ENCODE measurements around the gene BNIP1.
"Not testable (repeated sequence)": the region's sequence is repeated elsewhere in the genome, so short reads cannot be mapped to it uniquely, and the experiment has no call there.

The BNIP1 gene, protein sequence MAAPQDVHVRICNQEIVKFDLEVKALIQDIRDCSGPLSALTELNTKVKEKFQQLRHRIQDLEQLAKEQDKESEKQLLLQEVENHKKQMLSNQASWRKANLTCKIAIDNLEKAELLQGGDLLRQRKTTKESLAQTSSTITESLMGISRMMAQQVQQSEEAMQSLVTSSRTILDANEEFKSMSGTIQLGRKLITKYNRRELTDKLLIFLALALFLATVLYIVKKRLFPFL

GRCh38 chr5:173144200-173145176, at the start of gene BNIP1:
Gene BNIP1 (plus strand): TSS chr5:173144531. CDS start chr5:173144546, 15 bp downstream.
- peak; percentile 97 for DNase-seq

GRCh38 chr5:173098787-173099186, 45.5 kb upstream of the BNIP1 start:
- no peak for DNase-seq

DNA sequence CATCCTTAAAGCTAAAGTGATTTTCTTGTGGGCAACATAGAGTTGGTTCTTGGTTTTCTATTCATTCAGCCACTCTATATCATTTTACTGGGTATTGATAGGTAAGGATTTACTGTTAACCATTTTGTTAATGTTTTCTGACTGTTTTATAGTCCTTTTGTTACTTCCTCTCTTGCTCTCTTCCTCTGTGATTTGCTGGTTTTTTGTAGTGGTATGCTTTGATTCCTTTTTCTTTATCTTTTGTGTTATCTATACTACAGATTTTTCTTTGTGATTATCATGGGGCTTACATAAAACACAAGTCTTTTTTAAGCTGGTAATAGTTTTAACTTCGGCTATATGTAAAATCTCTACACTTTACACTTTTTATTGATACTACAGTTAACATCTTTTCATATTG, 44.9 kb upstream of the BNIP1 start:
- no peak for DNase-seq

GRCh38 chr5:173101245-173101644, 43.1 kb upstream of the BNIP1 start:
- no peak for DNase-seq

DNA sequence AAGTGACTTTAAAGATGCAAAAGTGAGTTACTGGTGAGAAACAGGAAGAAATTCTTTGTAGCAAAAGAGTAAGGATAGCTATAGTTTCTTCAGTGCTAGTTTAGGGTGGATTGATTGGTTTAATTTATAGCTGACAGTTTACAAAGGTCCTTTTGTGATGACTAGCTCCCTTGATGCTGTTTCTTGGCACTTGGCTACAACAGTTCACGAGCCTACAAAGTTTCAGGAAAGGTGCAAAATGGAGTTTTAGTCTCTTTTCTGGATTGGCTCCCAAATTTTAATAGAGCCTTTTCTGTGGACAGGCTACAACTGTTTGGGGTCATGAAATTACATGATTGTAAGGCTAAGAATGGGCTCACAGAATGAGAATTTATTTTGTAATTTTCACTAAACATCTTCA, 40.9 kb upstream of the BNIP1 start:
- DNase-seq, result no peak

GRCh38 chr5:173108914-173109313, 35.4 kb upstream of the BNIP1 start:
- no peak for DNase-seq

DNA sequence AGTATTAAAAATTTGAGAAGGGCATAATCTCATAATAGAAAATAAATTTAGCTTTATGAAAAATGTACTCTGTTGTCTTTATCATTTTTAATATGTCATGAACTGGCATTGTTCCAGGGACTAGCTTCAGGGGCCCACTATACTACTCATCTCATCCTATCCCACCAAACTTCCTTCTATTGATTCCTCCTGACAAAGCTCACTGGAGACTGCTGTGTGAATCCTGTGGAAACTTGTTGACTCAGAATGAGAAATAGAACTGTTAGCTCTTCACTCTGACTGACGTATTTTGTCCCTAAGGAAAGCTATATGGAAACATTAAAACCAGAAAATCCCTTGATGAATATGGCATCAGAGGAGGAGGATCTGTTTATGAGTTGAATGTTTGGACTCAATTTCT, 29.8 kb upstream of the BNIP1 start:
- DNase-seq, result no peak

DNA sequence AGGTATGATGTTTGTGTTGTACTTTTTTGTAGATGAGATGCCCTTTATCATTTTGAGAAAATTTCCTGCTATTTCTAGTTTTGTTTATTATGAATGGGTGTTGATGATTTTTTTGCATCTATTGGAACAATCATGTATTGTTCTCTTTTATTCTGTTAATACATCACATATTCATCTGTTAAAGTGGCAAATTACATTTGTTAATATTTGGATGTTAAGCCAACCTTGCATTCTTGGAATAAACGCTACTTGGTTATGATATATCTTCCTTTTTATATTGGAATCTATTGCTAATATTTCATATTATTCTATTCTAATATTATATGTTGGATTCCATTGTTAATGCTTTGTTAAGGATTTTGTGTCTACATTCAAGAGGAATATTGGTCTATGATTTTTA, 24.6 kb upstream of the BNIP1 start:
- no peak for DNase-seq

- DNase-seq, result no peak
These were observed 20.9 kb upstream of the BNIP1 start for GRCh38 chr5:173123416-173123815.

DNA sequence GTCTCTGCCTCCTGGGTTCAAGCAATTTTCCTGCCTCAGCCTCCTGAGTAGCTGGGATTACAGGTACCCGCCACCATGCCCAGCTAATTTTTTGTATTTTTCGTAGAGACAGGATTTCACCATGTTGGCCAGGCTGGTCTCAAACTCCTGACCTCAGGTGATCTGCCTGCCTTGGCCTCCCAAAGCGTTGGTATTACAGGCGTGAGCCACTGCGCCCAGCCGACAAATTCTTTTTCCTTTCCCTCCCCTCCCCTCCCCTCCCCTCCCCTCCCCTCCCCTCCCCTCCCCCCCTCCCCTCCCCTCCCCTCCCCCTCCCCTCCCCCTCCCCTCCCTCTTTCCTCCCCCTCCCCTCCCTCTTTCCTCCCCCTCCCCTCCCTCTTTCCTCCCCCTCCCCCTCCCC, 12.2 kb upstream of the BNIP1 start:
- not testable (repeated sequence) for DNase-seq

DNA sequence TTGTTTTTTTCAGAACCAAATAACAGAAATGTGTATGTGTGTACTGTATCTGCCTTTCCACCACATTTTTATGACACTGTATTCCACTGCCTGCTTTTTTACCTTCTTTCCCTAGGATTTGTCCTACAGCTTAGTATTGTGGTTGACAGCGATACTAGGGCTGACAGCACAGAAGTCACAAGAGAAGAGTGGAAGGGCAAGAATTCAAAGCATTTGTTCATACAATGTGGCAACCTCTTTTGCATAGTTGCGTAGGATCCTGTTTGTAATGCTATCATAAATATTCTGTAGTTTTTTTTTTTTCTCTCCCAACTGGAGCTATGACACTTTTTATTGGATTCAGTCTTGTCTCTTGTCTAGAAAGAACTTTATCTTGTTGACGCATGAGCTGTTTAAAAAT, 5.6 kb upstream of the BNIP1 start:
- DNase-seq, result no peak

DNA sequence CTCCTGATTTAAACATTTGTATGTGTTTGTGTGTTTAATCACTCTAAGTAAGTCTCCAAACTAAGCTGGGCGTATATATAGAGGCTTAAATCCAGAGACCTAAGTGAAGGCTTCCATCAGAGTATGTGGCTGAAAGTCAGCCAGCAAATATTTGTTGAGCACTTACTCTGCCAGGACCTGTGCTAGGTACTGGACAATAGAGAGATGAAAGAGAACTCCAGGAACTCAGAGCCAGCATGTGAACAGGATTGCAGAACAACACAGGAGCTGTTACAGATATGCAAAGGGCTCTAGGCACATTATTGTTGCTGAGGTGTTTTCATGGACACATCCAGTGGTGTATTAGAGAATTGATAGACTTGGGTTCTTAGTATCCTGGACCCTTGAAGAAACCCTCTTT, 4.7 kb upstream of the BNIP1 start:
- no peak for DNase-seq

DNA sequence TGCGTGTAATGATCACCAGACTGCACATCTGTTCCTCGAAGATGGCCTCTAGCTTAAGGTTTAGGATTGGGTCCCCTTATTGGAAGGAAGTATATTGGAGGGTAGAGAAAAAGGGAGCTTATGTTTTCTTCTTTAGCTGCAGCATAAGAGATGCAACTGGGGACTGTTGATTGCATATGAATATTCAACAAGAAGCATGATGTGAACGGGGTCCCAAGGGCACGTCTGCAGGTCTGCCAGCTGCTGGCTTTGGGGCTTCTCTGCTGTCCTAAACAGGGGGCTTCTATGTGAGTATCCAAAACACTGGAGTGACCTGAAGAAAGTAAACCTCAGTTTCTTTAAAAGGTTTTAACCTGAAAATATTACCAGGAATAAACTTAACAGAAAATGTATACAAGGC, 3.6 kb upstream of the BNIP1 start:
- DNase-seq, result no peak

DNA sequence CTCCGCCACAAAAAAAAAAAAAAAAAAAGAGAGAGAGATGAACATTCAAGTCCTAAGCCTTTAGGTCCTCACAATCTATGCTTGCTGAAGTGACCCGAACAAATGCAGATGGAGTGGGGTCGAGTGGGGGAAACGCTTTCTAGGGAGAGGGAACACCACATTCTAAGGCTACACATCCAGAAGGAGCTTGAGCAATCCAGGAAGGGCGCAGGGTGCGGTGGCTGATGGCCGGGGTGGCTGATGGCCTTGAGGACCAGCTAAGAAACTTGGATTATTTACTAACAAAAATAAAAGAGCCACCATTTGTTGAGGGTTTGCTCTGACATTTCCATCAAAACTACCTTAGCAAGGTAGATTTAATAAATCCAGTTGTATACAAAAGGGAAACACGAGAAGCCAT, 764 bp upstream of the BNIP1 start:
- DNase-seq, result no peak

- no peak for DNase-seq
These were observed 4.0 kb downstream of the BNIP1 start for GRCh38 chr5:173148354-173148753.

GRCh38 chr5:173152547-173152946, 8.2 kb downstream of the BNIP1 start:
- DNase-seq, result no peak

- no peak for DNase-seq
These were observed 9.5 kb downstream of the BNIP1 start for GRCh38 chr5:173153842-173154241.

- not testable (repeated sequence) for DNase-seq
These were observed 10.3 kb downstream of the BNIP1 start for GRCh38 chr5:173154619-173155018.

GRCh38 chr5:173155912-173156311, 11.6 kb downstream of the BNIP1 start:
- no peak for DNase-seq

- DNase-seq, result no peak
These were observed 14.0 kb downstream of the BNIP1 start for GRCh38 chr5:173158366-173158765.

- no peak for DNase-seq
These were observed 14.9 kb downstream of the BNIP1 start for GRCh38 chr5:173159256-173159655.

GRCh38 chr5:173161148-173161547, 16.8 kb downstream of the BNIP1 start:
- DNase-seq, result no peak

DNA sequence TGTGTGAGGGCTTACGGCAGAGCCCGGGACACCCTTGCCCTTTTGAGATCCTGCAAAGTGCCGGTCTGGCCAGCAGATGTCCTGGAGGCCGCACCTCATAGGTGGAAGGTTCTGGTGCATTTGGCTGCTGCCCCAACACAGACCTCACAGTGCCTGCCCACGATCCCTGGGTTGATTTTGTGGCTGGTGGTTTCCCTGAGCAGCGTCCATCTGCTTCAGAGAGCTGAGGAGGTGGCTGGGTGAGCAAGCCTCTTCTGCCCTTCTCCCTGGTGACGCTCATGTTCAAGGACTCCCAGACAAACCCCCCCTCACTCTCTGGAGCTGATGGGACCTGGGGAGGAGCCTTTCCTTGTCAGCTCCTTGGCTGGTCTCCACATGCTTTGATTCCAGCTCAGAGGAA, 18.9 kb downstream of the BNIP1 start:
- no peak for DNase-seq

Measured in CD4-positive, alpha-beta T cell treated with Interleukin-12 subunit alpha and Interleukin-12 subunit beta, for 1 hour (primary cell).